ENCODE results near the gene NEK11. TPM values are rescaled to one million over a fixed set of nuclear protein-coding genes. Genes with fewer than 3 reads are reported as not detected.

Gene NEK11
- total RNA-seq, 1 donor, result 10.4 TPM

- no peak for DNase-seq (ENCODE audit: low read depth)
- H3K4me3 ChIP-seq (ENCODE audit: low read depth, low read length), result no peak overlapping the region
- no peak for TF ChIP-seq CTCF (IDR thresholded peaks at IDR 0.05; ENCODE audit: insufficient read depth, low read depth, low read length)
Measured at GRCh38 chr3:131018970-131019369, 7.7 kb upstream of the NEK11 start.

GRCh38 chr3:131020122-131020693 lies 6.5 kb upstream of the NEK11 start:
- no peak for DNase-seq (ENCODE audit: low read depth)
- no peak for TF ChIP-seq CTCF (IDR thresholded peaks at IDR 0.05; ENCODE audit: insufficient read depth, low read depth, low read length)

GRCh38 chr3:131025539-131025938 lies 1.1 kb upstream of the NEK11 start:
- peak overlapping the region; percentile 90 for H3K4me3 ChIP-seq (ENCODE audit: low read depth, low read length)
- TF ChIP-seq CTCF (IDR thresholded peaks at IDR 0.05; ENCODE audit: insufficient read depth, low read depth, low read length), result no peak
- DNase-seq (ENCODE audit: low read depth), result no peak

More at GRCh38 chr3:131020122-131020693, 6.5 kb upstream of the NEK11 start:
- no peak overlapping the region for H3K4me3 ChIP-seq (ENCODE audit: low read depth, low read length)

DNA sequence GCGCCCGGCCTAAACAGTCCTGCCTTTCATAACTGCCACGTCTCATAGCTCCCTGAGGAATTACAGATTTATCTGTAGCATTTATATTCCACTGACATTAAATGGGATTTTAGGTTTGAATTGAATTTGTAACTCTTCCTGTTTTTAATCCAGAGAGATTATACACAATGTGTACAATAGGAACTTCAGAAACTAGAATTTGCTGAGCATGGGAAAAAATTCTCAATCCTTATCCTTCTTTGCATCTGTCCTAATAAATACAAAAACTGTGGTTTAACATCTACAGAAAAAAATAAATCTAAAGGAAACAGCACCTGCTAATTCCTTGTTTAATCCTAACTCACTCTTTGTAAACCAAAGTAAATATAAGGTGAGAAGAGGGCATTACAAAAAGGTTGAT lies 2.2 kb downstream of the NEK11 start:
- TF ChIP-seq CTCF (IDR thresholded peaks at IDR 0.05; ENCODE audit: insufficient read depth, low read depth, low read length), result no peak
- no peak overlapping the region for H3K4me3 ChIP-seq (ENCODE audit: low read depth, low read length)
- DNase-seq (ENCODE audit: low read depth), result no peak

- no peak for DNase-seq (ENCODE audit: low read depth)
- no peak for TF ChIP-seq CTCF (IDR thresholded peaks at IDR 0.05; ENCODE audit: insufficient read depth, low read depth, low read length)
- no peak overlapping the region for H3K4me3 ChIP-seq (ENCODE audit: low read depth, low read length)
Measured at GRCh38 chr3:131031660-131032059, 5.0 kb downstream of the NEK11 start.

DNA sequence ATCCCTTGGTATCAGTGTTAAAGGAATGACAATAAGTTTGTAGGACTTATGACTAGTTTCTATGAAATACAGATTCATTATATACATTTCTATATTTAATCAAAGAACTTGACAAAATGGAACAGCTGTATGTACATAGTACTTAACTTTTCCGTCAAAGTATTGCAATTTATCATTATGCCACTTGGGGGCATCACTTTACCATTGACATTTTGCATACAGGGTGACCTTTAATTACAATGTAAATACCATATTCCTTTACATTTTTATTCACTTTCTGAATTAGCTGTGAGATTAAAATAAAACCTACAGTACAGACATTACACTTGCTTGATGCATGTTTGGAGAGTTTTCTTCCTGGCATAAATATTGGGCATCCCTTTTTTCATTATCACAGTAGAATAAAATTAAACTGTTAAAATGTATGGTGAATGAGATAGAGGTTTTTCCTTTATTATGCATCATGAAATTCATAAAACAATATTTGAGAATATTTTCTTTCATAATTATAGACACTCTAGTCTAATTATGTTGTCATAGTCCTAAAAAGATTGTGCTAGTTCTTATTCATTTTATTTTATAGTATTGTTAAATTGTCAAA lies 6.9 kb downstream of the NEK11 start:
- peak; percentile 61 for DNase-seq (ENCODE audit: low read depth)
- no peak overlapping the region for H3K4me3 ChIP-seq (ENCODE audit: low read depth, low read length)
- peak; percentile 63 for TF ChIP-seq CTCF (IDR thresholded peaks at IDR 0.05; ENCODE audit: insufficient read depth, low read depth, low read length)
